HepG2 (cell line): ENCODE measurements around the gene TBC1D14. TPM values are rescaled to one million over a fixed set of nuclear protein-coding genes. Genes with fewer than 3 reads are reported as not detected.

Source experiments
- ATM ChIP-seq: fragments of 450-650 bp; IDR thresholded peaks from 2 replicates; pipeline ENCODE4 v1.7.1; 2017; ENCODE audit warnings: mild to moderate bottlenecking, borderline replicate concordance
- NFKB2 ChIP-seq: sonication (generic); formaldehyde crosslinking; IDR thresholded peaks from 2 replicates; pipeline ENCODE4 v1.4.0; 2020; ENCODE audit warnings: missing genetic modification reagents, borderline replicate concordance
- PCBP1 ChIP-seq: fragments of 200-400 bp; formaldehyde crosslinking; IDR thresholded peaks from 2 replicates; pipeline ENCODE4 v1.6.1; 2017; ENCODE audit warnings: mild to moderate bottlenecking, low read depth, low read length, borderline replicate concordance
- RFX1 ChIP-seq: fragments of 450-650 bp; IDR thresholded peaks from 2 replicates; pipeline ENCODE4 v1.6.1; 2017
- SALL2 ChIP-seq: sonication (generic); formaldehyde crosslinking; IDR thresholded peaks from 2 replicates; pipeline ENCODE4 v1.8.1; 2023; ENCODE audit warnings: mild to moderate bottlenecking, missing genetic modification reagents, inconsistent platforms
- SP140L ChIP-seq: sonication (generic); formaldehyde crosslinking; IDR thresholded peaks from 2 replicates; pipeline ENCODE4 v1.4.0; 2020; ENCODE audit warnings: missing genetic modification reagents, borderline replicate concordance
- ZFP37 ChIP-seq: sonication (generic); formaldehyde crosslinking; IDR thresholded peaks from 2 replicates; pipeline ENCODE4 v1.4.0; 2020; ENCODE audit warnings: missing genetic modification reagents, borderline replicate concordance
- ZNF235 ChIP-seq: sonication (generic); formaldehyde crosslinking; IDR thresholded peaks from 2 replicates; pipeline ENCODE4 v1.8.1; 2023; ENCODE audit warnings: mild to moderate bottlenecking, missing genetic modification reagents, borderline replicate concordance
- ZNF562 ChIP-seq: sonication (generic); formaldehyde crosslinking; IDR thresholded peaks from 2 replicates; pipeline ENCODE4 v1.8.0; 2022; ENCODE audit warnings: missing genetic modification reagents, borderline replicate concordance
- ZNF776 ChIP-seq: sonication (generic); formaldehyde crosslinking; IDR thresholded peaks from 2 replicates; pipeline ENCODE4 v1.4.0; 2020; ENCODE audit warnings: mild to moderate bottlenecking, missing genetic modification reagents
- ZSCAN29 ChIP-seq: sonication (generic); formaldehyde crosslinking; conservative IDR thresholded peaks from 2 replicates; pipeline ENCODE4 v1.4.0; 2020; ENCODE audit warnings: mild to moderate bottlenecking, missing genetic modification reagents
- polyA plus RNA-seq, 8 experiments: library from polyadenylated mRNA; depleted of rRNA in 3 of 8; stranded (reverse) in 7 of 8; unstranded in 1 of 8; fragments of >200 nt; fragmentation: Illumina TruSeq in 4 of 8; extraction: Trizol in 4 of 8; gene quantifications; 2 replicates each; pipeline versions ENCODE4 v1.2.1 to v1.2.3, GENCODE V29; 2011 to 2016; ENCODE audit warnings: low read depth in 4 of 8, missing spikeins in 1 of 8, mixed read lengths in 1 of 8; ENCODE audit not compliant: insufficient read depth in 1 of 8
- total RNA-seq, 5 experiments: library from RNA; depleted of rRNA; stranded (reverse); fragments of >200 nt; fragmentation: Illumina TruSeq; extraction: Trizol; gene quantifications; 2 replicates each; pipeline ENCODE4 v1.2.3, GENCODE V29; 2016; ENCODE audit warnings: low read depth in 1 of 5
- TF ChIP-seq, protein P1 (sequence below): sonication (generic); formaldehyde crosslinking; IDR thresholded peaks from 2 replicates; pipeline ENCODE4 v1.8.0; 2022; ENCODE audit warnings: mild to moderate bottlenecking, missing genetic modification reagents; ENCODE audit not compliant: insufficient replicate concordance
- TF ChIP-seq, protein P2 (sequence below): sonication (generic); formaldehyde crosslinking; IDR thresholded peaks from 2 replicates; pipeline ENCODE4 v1.4.0; 2020; ENCODE audit warnings: mild to moderate bottlenecking, missing genetic modification reagents
- TF ChIP-seq, protein P3 (sequence below): sonication (generic); formaldehyde crosslinking; IDR thresholded peaks from 2 replicates; pipeline ENCODE4 v1.4.0; 2020; ENCODE audit warnings: missing genetic modification reagents, borderline replicate concordance
- TF ChIP-seq, protein P4 (sequence below): sonication (generic); formaldehyde crosslinking; IDR thresholded peaks from 2 replicates; pipeline ENCODE4 v1.8.0; 2022; ENCODE audit warnings: missing genetic modification reagents, mild to moderate bottlenecking, moderate library complexity, borderline replicate concordance
- TF ChIP-seq, protein P5 (sequence below): sonication (generic); formaldehyde crosslinking; IDR thresholded peaks from 2 replicates; pipeline ENCODE4 v1.4.0; 2020; ENCODE audit warnings: missing genetic modification reagents
- TF ChIP-seq, protein P6 (sequence below): fragments of 450-650 bp; IDR thresholded peaks from 2 replicates; pipeline ENCODE4 v1.6.1; 2016

The TBC1D14 gene
- total and polyA plus RNA-seq, 2 of the 13 experiments (the other 11 are each of a cell fraction or from before 2014, with no cell fraction given), result 29.5 to 46.5 TPM

DNA sequence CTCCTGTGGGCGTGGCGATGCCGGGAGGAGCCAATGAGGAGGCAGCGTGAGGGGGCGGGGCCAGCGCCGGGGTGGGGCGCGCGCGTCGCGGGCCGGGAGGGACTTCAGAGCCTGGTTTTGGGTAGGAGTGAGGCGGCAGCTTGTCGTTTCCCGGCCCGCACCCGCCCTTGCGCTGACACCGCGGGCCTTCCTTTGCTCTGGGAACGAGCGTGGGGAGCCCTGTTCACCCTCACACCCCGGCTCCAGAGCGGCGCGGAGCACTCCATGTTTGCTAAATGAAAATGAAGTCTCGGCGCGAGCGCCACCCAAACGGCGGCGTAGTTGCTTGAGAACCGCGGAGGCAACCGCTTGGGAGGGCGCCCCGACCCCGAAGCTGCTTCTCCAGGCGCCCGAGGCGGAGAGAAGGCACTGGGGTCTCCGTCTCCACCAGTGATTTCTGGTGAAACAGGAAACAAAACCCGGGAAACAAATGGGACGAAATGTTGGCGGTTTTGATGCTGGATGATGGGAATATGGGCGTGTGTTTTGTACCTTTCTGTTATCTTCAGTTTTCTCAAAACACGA, 158.7 kb downstream of the TBC1D14 start (continued):
- TF ChIP-seq, protein P1, sequence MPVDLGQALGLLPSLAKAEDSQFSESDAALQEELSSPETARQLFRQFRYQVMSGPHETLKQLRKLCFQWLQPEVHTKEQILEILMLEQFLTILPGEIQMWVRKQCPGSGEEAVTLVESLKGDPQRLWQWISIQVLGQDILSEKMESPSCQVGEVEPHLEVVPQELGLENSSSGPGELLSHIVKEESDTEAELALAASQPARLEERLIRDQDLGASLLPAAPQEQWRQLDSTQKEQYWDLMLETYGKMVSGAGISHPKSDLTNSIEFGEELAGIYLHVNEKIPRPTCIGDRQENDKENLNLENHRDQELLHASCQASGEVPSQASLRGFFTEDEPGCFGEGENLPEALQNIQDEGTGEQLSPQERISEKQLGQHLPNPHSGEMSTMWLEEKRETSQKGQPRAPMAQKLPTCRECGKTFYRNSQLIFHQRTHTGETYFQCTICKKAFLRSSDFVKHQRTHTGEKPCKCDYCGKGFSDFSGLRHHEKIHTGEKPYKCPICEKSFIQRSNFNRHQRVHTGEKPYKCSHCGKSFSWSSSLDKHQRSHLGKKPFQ (CRISPR knock-in tag), result no peak
- TF ChIP-seq ATM (no peak), NFKB2 (CRISPR knock-in tag) (no peak), ZSCAN29 (CRISPR knock-in tag) (no peak), ZNF235 (CRISPR knock-in tag) (no peak), ZFP37 (0 out of 2 replicates have a peak, but pooled peaks have one; percentile 42), PCBP1 (no peak), SP140L (no peak), SALL2 (CRISPR knock-in tag) (0 out of 2 replicates have a peak, but pooled peaks have one; percentile 36), ZNF776 (no peak), RFX1 (no peak), ZNF562 (CRISPR knock-in tag) (no peak)
- TF ChIP-seq, protein P2, sequence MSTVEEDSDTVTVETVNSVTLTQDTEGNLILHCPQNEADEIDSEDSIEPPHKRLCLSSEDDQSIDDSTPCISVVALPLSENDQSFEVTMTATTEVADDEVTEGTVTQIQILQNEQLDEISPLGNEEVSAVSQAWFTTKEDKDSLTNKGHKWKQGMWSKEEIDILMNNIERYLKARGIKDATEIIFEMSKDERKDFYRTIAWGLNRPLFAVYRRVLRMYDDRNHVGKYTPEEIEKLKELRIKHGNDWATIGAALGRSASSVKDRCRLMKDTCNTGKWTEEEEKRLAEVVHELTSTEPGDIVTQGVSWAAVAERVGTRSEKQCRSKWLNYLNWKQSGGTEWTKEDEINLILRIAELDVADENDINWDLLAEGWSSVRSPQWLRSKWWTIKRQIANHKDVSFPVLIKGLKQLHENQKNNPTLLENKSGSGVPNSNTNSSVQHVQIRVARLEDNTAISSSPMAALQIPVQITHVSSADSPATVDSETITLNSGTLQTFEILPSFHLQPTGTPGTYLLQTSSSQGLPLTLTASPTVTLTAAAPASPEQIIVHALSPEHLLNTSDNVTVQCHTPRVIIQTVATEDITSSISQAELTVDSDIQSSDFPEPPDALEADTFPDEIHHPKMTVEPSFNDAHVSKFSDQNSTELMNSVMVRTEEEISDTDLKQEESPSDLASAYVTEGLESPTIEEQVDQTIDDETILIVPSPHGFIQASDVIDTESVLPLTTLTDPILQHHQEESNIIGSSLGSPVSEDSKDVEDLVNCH (CRISPR knock-in tag), result no peak
- TF ChIP-seq, protein P3, sequence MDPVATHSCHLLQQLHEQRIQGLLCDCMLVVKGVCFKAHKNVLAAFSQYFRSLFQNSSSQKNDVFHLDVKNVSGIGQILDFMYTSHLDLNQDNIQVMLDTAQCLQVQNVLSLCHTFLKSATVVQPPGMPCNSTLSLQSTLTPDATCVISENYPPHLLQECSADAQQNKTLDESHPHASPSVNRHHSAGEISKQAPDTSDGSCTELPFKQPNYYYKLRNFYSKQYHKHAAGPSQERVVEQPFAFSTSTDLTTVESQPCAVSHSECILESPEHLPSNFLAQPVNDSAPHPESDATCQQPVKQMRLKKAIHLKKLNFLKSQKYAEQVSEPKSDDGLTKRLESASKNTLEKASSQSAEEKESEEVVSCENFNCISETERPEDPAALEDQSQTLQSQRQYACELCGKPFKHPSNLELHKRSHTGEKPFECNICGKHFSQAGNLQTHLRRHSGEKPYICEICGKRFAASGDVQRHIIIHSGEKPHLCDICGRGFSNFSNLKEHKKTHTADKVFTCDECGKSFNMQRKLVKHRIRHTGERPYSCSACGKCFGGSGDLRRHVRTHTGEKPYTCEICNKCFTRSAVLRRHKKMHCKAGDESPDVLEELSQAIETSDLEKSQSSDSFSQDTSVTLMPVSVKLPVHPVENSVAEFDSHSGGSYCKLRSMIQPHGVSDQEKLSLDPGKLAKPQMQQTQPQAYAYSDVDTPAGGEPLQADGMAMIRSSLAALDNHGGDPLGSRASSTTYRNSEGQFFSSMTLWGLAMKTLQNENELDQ (CRISPR knock-in tag), result no peak
- TF ChIP-seq, protein P4, sequence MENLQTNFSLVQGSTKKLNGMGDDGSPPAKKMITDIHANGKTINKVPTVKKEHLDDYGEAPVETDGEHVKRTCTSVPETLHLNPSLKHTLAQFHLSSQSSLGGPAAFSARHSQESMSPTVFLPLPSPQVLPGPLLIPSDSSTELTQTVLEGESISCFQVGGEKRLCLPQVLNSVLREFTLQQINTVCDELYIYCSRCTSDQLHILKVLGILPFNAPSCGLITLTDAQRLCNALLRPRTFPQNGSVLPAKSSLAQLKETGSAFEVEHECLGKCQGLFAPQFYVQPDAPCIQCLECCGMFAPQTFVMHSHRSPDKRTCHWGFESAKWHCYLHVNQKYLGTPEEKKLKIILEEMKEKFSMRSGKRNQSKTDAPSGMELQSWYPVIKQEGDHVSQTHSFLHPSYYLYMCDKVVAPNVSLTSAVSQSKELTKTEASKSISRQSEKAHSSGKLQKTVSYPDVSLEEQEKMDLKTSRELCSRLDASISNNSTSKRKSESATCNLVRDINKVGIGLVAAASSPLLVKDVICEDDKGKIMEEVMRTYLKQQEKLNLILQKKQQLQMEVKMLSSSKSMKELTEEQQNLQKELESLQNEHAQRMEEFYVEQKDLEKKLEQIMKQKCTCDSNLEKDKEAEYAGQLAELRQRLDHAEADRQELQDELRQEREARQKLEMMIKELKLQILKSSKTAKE (CRISPR knock-in tag), result no peak
- TF ChIP-seq, protein P5, sequence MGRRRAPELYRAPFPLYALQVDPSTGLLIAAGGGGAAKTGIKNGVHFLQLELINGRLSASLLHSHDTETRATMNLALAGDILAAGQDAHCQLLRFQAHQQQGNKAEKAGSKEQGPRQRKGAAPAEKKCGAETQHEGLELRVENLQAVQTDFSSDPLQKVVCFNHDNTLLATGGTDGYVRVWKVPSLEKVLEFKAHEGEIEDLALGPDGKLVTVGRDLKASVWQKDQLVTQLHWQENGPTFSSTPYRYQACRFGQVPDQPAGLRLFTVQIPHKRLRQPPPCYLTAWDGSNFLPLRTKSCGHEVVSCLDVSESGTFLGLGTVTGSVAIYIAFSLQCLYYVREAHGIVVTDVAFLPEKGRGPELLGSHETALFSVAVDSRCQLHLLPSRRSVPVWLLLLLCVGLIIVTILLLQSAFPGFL (CRISPR knock-in tag), result no peak
- TF ChIP-seq, protein P6, sequence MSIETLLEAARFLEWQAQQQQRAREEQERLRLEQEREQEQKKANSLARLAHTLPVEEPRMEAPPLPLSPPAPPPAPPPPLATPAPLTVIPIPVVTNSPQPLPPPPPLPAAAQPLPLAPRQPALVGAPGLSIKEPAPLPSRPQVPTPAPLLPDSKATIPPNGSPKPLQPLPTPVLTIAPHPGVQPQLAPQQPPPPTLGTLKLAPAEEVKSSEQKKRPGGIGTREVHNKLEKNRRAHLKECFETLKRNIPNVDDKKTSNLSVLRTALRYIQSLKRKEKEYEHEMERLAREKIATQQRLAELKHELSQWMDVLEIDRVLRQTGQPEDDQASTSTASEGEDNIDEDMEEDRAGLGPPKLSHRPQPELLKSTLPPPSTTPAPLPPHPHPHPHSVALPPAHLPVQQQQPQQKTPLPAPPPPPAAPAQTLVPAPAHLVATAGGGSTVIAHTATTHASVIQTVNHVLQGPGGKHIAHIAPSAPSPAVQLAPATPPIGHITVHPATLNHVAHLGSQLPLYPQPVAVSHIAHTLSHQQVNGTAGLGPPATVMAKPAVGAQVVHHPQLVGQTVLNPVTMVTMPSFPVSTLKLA, result no peak
